Stimulated activated CD4-positive, alpha-beta T cell treated with anti-CD3 and anti-CD28 coated beads, Interleukin-1b, Interleukin-23, amount 100 ng/mL, for 48 hours (primary cell): ENCODE measurements around the gene PDGFRA.
"Not testable (repeated sequence)": the region's sequence is repeated elsewhere in the genome, so short reads cannot be mapped to it uniquely, and the experiment has no call there.

Source experiments
- DNase-seq: peaks from one replicate; pipeline ENCODE4 v3.0.0-alpha.2; 2020

The PDGFRA gene

GRCh38 chr4:54322818-54323417, 93.8 kb downstream of the PDGFRA start:
- DNase-seq, result peak; percentile 45

- DNase-seq, result no peak
These were observed 101.8 kb downstream of the PDGFRA start for GRCh38 chr4:54330896-54331295.

- no peak for DNase-seq
These were observed 103.4 kb downstream of the PDGFRA start for GRCh38 chr4:54332542-54332941.

- DNase-seq, result no peak
These were observed 104.6 kb downstream of the PDGFRA start for GRCh38 chr4:54333657-54334056.

GRCh38 chr4:54334769-54335168, 105.7 kb downstream of the PDGFRA start:
- not testable (repeated sequence) for DNase-seq

- DNase-seq, result no peak
These were observed 107.9 kb downstream of the PDGFRA start for GRCh38 chr4:54337009-54337408.

GRCh38 chr4:54342067-54342466, 113.0 kb downstream of the PDGFRA start:
- DNase-seq, result not testable (repeated sequence)
